ENCODE data around the gene TMEM119. TPM values are rescaled to one million over a fixed set of nuclear protein-coding genes. Genes with fewer than 3 reads are reported as not detected.

Gene TMEM119
- total and polyA plus RNA-seq, 12 donors = 0.57 to 6.9 (median 2.0) TPM

DNA sequence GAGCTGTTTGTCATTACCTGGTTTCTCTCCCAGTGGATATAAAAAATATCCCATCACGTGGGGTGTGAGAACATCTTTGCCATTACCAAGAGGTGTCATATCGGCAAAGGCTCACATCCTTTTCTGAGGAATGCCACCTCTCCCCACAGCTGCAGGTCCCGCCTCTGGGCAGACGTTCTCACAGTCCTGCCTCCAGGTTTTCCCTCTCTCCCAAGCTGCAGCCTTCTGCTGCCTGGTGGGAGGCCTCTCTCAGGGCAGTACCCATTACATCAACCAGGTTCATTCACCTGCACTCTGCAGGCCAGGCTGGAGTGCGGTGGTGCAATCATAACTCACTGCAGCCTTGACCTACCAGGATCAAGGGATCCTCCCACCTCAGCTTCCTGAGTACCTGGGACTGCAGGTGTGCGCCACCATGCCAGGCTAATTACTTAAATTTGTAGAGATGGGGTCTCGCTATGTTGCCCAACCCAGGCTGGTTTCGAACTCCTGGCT, 15.0 kb upstream of the TMEM119 start:
- Histone ChIP-seq H3K4me3 (no peak overlapping the region), H3K27me3 (no peaks in the 10 kb centered on the region), H3K9me3 (peaks cover 0 to 8% (median 0%) of the 10 kb centered on the region in 11 donors), H3K36me3 (no peaks in the 10 kb centered on the region), H3K27ac (no peak overlapping the region), H3K4me1 (peaks cover 0 to 49% (median 14%) of the 10 kb centered on the region in 9 donors)
- DNase-seq (no peak), ATAC-seq (no peak)
- intact Hi-C loops (cut with DNase I) = loop anchor here in 1 of 10 donors (10.0 kb wide), 1 partner anchor 482 kb away; the partner anchor contains the start of genes ALKBH2 and UNG
- WGBS, 2 donors = 81 to 83% methylated on average over 8 of the region's 8 CpGs
- no peak for TF ChIP-seq CTCF (IDR thresholded peaks at IDR 0.05)

GRCh38 chr12:108611884-108612415, 14.1 kb upstream of the TMEM119 start:
- Histone ChIP-seq H3K27ac (no peak overlapping the region), H3K27me3 (no peaks in the 10 kb centered on the region), H3K36me3 (no peaks in the 10 kb centered on the region), H3K4me3 (no peak overlapping the region), H3K4me1 (peaks cover 0 to 40% (median 11%) of the 10 kb centered on the region in 9 donors), H3K9me3 (peaks cover 0 to 8% (median 0%) of the 10 kb centered on the region in 11 donors)
- intact Hi-C loops (cut with DNase I) = loop anchor here in 1 of 10 donors (10.0 kb wide), 1 partner anchor 483 kb away; the partner anchor contains the start of genes ALKBH2 and UNG
- TF ChIP-seq CTCF (IDR thresholded peaks at IDR 0.05) = peak in 7 of 9 donors; percentile 34 to 60 (median 48)
- DNase-seq (no peak), ATAC-seq (no peak)
- WGBS, 2 donors = 59 to 73% methylated on average over 5 of the region's 5 CpGs

- ATAC-seq = no peak
- intact Hi-C loops (cut with DNase I) = loop anchor here in 1 of 10 donors (10.0 kb wide), 1 partner anchor 484 kb away; the partner anchor contains the start of genes ALKBH2 and UNG
- no peak for TF ChIP-seq CTCF (IDR thresholded peaks at IDR 0.05)
- WGBS, 2 donors = 85 to 87% methylated on average over 15 of the region's 15 CpGs
- Histone ChIP-seq H3K27me3 (no peaks in the 10 kb centered on the region), H3K9me3 (peaks cover 0 to 8% (median 0%) of the 10 kb centered on the region in 11 donors), H3K27ac (no peak overlapping the region), H3K4me3 (no peak overlapping the region), H3K4me1 (peaks cover 0 to 31% (median 11%) of the 10 kb centered on the region in 9 donors), H3K36me3 (no peaks in the 10 kb centered on the region)
- DNase-seq = no peak
These were observed 13.1 kb upstream of the TMEM119 start for GRCh38 chr12:108610856-108611605.

- no peak for ATAC-seq
- DNase-seq = no peak
- H3K36me3 ChIP-seq = no peaks in the 10 kb centered on the region
- H3K4me1 ChIP-seq = peaks cover 0 to 31% (median 11%) of the 10 kb centered on the region in 9 donors
- H3K4me3 ChIP-seq = no peak overlapping the region
- WGBS, 2 donors = 91 to 94% methylated on average over 8 of the region's 8 CpGs
- H3K9me3 ChIP-seq = peaks cover 0 to 1% (median 0%) of the 10 kb centered on the region in 11 donors
- TF ChIP-seq CTCF (IDR thresholded peaks at IDR 0.05) = no peak
- H3K27me3 ChIP-seq = no peaks in the 10 kb centered on the region
- H3K27ac ChIP-seq = no peak overlapping the region
- intact Hi-C loops (cut with DNase I) = loop anchor here in 1 of 10 donors (10.0 kb wide), 1 partner anchor 484 kb away; the partner anchor contains the start of genes ALKBH2 and UNG
These were observed 12.5 kb upstream of the TMEM119 start for GRCh38 chr12:108610336-108610815.
